SK-N-SH treated with all-trans-retinoic acid at 6 μM for 48 hours (cell line): ENCODE data around the gene LDLRAD2.

Experiments
- ATAC-seq: fragments of 200-7000 bp; cut with Tn5 transposase; 3 replicates; pipeline ENCODE4 v1.9.1; 2020; ENCODE audit warnings: mild to moderate bottlenecking, moderate library complexity
- ARNTL ChIP-seq: fragments of 450-650 bp; formaldehyde crosslinking; IDR thresholded peaks from 2 replicates; pipeline ENCODE4 v1.5.0; 2020; ENCODE audit warnings: low read depth, mild to moderate bottlenecking, moderate library complexity, borderline replicate concordance
- BACH2 ChIP-seq: fragments of 250-450 bp; sonication (Bioruptor Pico); IDR thresholded peaks from 2 replicates; pipeline ENCODE4 v1.9.0; 2021; ENCODE audit warnings: mild to moderate bottlenecking, borderline replicate concordance
- CSRNP3 ChIP-seq: fragments of 250-450 bp; sonication (Bioruptor Pico); IDR thresholded peaks from 2 replicates; pipeline ENCODE4 v1.5.1; 2021; ENCODE audit warnings: mild to moderate bottlenecking, moderate library complexity
- ESRRG ChIP-seq: fragments of 250-450 bp; sonication (Bioruptor Pico); IDR thresholded peaks from 2 replicates; pipeline ENCODE4 v1.6.1; 2021; ENCODE audit warnings: mild to moderate bottlenecking
- GLIS3 ChIP-seq: fragments of 250-450 bp; sonication (Bioruptor Pico); IDR thresholded peaks from 2 replicates; pipeline ENCODE4 v1.5.0; 2020; ENCODE audit warnings: mild to moderate bottlenecking, moderate library complexity
- OSR1 ChIP-seq: fragments of 250-450 bp; sonication (Bioruptor Pico); IDR thresholded peaks from 2 replicates; pipeline ENCODE4 v1.8.0; 2022; ENCODE audit warnings: moderate library complexity, mild to moderate bottlenecking, inconsistent platforms
- PATZ1 ChIP-seq: fragments of 250-450 bp; sonication (Bioruptor Pico); IDR thresholded peaks from 2 replicates; pipeline ENCODE4 v1.8.0; 2020; ENCODE audit warnings: mild to moderate bottlenecking, moderate library complexity, borderline replicate concordance
- PPARA ChIP-seq: fragments of 250-450 bp; sonication (Bioruptor Pico); IDR thresholded peaks from 2 replicates; pipeline ENCODE4 v1.5.0; 2020; ENCODE audit warnings: mild to moderate bottlenecking, borderline replicate concordance
- RARB ChIP-seq: fragments of 250-450 bp; sonication (Bioruptor Pico); IDR thresholded peaks from 2 replicates; pipeline ENCODE4 v1.8.0; 2021; ENCODE audit warnings: mild to moderate bottlenecking, moderate library complexity
- SNAI2 ChIP-seq: fragments of 250-450 bp; sonication (Bioruptor Pico); IDR thresholded peaks from 2 replicates; pipeline ENCODE4 v1.5.0; 2020; ENCODE audit warnings: mild to moderate bottlenecking, moderate library complexity
- TCF4 ChIP-seq: fragments of 250-450 bp; sonication (Bioruptor Pico); IDR thresholded peaks from 2 replicates; pipeline ENCODE4 v1.8.0; 2021; ENCODE audit warnings: mild to moderate bottlenecking, moderate library complexity, borderline replicate concordance
- TOX ChIP-seq: fragments of 250-450 bp; sonication (Bioruptor Pico); IDR thresholded peaks from 2 replicates; pipeline ENCODE4 v1.8.0; 2021; ENCODE audit warnings: mild to moderate bottlenecking, moderate library complexity, borderline replicate concordance
- TSHZ2 ChIP-seq: fragments of 250-450 bp; sonication (Bioruptor Pico); IDR thresholded peaks from 2 replicates; pipeline ENCODE4 v1.5.0; 2020; ENCODE audit warnings: mild to moderate bottlenecking, moderate library complexity
- ZFP30 ChIP-seq: fragments of 450-650 bp; formaldehyde crosslinking; IDR thresholded peaks from 2 replicates; pipeline ENCODE4 v1.5.0; 2022; ENCODE audit warnings: mild to moderate bottlenecking, moderate library complexity
- ZNF565 ChIP-seq: fragments of 450-650 bp; formaldehyde crosslinking; conservative IDR thresholded peaks from 2 replicates; pipeline ENCODE4 v1.5.0; 2020; ENCODE audit warnings: low read depth, mild to moderate bottlenecking, moderate library complexity
- ZNF8 ChIP-seq: fragments of 450-650 bp; formaldehyde crosslinking; IDR thresholded peaks from 2 replicates; pipeline ENCODE4 v1.5.0; 2020; ENCODE audit warnings: mild to moderate bottlenecking, moderate library complexity
- TF ChIP-seq, protein P1 (sequence below): fragments of 250-450 bp; sonication (Bioruptor Pico); IDR thresholded peaks from 2 replicates; pipeline ENCODE4 v1.8.0; 2021; ENCODE audit warnings: low read depth, mild to moderate bottlenecking, moderate library complexity, borderline replicate concordance

LDLRAD2 gene

GRCh38 chr1:21828506-21829210 lies 16.6 kb downstream of the LDLRAD2 start:
- TF ChIP-seq OSR1 (CRISPR knock-in tag) (no peak), CSRNP3 (CRISPR knock-in tag) (no peak), TCF4 (CRISPR knock-in tag) (no peak), ZFP30 (CRISPR knock-in tag) (no peak), BACH2 (CRISPR knock-in tag) (no peak), PATZ1 (CRISPR knock-in tag) (no peak), PPARA (CRISPR knock-in tag) (no peak)
- ATAC-seq, result no peak

DNA sequence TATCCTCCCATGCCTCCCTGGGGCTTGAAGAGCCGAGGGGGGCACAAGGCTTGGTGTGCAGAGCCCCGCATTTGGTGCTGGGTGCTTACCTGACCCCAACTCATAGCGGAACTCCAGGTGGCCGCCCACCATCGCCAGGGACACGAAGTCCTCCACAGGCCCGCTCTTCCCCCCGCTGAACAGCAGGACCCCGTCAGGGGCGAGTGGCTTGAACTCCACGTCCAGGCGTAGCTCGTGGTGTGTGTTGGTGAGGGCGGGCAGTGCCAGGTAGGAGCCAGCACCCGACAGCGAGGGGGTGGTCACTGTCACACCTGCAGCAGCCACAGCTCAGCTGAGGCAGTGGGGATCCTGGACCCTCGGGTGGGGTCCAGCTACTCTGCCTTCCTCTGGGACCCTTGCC lies 17.2 kb downstream of the LDLRAD2 start:
- no peak for TF ChIP-seq PATZ1 (CRISPR knock-in tag)
- no peak for TF ChIP-seq TSHZ2 (CRISPR knock-in tag)
- no peak for TF ChIP-seq ARNTL (CRISPR knock-in tag)
- no peak for TF ChIP-seq TOX (CRISPR knock-in tag)
- no peak for TF ChIP-seq ESRRG
- TF ChIP-seq ZNF565 (CRISPR knock-in tag), result no peak
- TF ChIP-seq RARB (CRISPR knock-in tag), result no peak
- TF ChIP-seq, protein P1, sequence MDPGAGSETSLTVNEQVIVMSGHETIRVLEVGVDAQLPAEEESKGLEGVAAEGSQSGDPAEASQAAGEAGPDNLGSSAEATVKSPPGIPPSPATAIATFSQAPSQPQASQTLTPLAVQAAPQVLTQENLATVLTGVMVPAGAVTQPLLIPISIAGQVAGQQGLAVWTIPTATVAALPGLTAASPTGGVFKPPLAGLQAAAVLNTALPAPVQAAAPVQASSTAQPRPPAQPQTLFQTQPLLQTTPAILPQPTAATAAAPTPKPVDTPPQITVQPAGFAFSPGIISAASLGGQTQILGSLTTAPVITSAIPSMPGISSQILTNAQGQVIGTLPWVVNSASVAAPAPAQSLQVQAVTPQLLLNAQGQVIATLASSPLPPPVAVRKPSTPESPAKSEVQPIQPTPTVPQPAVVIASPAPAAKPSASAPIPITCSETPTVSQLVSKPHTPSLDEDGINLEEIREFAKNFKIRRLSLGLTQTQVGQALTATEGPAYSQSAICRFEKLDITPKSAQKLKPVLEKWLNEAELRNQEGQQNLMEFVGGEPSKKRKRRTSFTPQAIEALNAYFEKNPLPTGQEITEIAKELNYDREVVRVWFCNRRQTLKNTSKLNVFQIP (CRISPR knock-in tag), result no peak
- no peak for TF ChIP-seq ZNF8
- TF ChIP-seq GLIS3 (CRISPR knock-in tag), result no peak
- no peak for TF ChIP-seq CSRNP3 (CRISPR knock-in tag)
- no peak for TF ChIP-seq PPARA (CRISPR knock-in tag)
- no peak for TF ChIP-seq SNAI2 (CRISPR knock-in tag)
- TF ChIP-seq, all 23 proteins: peak for 0
- no peak for ATAC-seq
